Measurements from ENCODE around the gene RHBDD2.
A peak's percentile ranks its signal among the peaks of the same experiment; 100 is the strongest.
"Not testable (repeated sequence)": the region's sequence is repeated elsewhere in the genome, so short reads cannot be mapped to it uniquely, and the experiment has no call there.

The RHBDD2 gene

GRCh38 chr7:75866489-75867389, 12.1 kb upstream of the RHBDD2 start:
- peak; percentile 76 for DNase-seq (ENCODE audit: low spot score)

DNA sequence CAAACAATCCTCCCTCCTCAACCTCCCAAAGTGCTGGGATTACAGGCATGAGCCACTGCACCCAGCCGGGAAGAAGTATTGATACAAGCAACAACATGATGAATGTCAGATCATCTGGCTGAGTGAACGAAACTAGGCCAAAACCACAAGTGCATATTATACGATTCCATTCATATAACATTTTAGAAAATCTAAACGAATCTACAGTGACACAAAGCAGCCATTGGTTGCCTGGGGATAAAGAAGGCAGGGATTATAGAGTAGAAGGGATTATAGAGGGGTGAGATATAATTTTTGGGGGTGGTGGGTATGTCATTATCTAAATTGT, 11.5 kb upstream of the RHBDD2 start:
- no peak for DNase-seq (ENCODE audit: low spot score)

DNA sequence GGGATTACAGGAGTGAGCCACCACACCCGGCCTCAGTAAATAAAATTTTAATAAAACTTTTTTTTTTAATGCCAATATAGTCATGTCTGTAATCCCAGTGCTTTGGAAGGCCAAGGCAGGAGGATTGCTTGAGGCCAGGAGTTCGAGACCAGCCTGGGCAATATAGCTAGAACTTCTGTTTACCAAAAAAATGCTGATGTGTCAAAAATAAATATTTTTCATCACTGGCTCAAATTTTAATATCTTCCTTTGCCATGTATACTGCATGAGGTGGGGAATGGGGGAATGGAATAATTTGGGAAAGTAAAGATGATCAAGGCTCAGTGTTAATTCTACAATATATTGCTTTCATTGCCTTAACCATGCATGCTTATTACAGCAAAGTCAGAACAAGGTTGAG, 10.7 kb upstream of the RHBDD2 start:
- DNase-seq (ENCODE audit: low spot score): no peak

DNA sequence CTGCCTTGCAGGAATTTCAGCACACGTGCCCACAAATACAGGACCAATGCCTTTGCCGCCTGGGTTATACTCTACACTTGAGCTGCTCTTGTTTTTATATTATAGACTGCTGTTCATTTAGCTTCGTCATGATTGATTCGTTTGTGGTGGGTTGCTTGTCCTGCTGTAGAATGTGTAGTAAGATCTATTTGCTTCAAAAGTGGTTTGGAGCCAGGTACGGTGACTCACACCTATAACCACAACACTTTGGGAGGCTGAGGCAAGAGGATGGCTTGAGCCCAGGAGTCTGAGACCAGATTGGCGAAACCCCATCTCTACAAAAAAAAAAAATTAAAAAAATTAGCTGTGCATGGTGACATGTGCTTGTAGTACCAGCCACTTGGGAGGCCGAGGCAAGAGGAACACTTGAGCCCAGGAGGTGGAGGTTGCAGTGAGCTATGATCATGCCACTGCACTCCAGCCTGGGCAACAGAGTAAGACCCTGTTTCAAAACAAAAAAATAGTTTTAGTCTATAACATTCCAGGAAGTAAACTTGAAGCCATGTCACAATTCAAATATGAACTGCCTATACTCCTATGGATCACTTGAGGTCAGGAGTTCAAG, 9.0 kb upstream of the RHBDD2 start:
- DNase-seq (ENCODE audit: low spot score): no peak

DNA sequence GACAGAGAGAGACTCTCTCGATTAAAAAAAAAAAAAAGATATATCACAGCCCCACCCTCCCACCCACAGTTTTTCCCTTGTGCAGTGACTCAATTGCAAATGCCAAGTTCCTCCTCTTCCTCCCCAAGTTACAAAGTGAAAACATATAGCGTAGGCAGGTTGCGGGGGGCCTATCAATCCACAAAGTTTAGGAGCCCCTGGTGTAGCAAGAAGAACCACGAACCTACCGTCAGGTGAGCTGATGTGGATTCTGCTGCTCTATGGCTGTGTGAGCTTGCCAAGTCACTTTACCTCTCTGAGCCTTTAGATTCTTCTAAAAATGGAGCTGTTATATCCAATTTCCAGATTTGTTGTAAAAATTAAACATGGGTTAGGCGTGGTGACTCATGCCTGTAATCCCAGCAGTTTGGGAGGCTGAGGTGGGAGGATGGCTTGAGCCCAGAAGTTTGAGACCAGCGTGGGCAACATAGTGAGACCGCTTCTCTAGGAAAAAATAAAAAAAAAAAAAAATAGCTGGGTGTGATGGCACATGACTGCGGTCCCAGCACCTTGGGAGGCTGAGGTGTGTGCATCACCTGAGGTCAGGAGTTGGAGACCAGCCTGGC, 8.2 kb upstream of the RHBDD2 start:
- DNase-seq (ENCODE audit: low spot score): no peak

GRCh38 chr7:75872073-75872782, 6.6 kb upstream of the RHBDD2 start:
- DNase-seq (ENCODE audit: low spot score): peak; percentile 30

DNA sequence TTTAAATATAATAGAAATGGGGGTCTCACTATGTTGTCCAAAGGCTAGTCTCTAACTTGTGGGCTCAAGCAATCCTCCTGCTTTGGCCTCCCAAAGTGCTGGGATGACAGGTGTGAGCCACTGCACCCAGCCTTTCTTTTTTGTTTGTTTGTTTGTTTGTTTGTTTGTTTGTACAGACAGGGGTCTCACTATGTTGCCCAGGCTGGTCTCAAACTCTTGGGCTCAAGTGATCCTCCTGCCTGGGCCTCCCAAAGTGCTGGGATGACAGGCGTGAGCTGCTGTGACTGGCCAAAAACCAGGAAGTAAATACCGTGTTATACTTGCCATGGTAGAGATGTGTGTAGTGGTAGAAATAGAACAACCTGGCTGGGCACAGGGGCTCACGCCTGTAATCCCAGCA, 4.7 kb upstream of the RHBDD2 start:
- DNase-seq (ENCODE audit: low spot score): not testable (repeated sequence)

DNA sequence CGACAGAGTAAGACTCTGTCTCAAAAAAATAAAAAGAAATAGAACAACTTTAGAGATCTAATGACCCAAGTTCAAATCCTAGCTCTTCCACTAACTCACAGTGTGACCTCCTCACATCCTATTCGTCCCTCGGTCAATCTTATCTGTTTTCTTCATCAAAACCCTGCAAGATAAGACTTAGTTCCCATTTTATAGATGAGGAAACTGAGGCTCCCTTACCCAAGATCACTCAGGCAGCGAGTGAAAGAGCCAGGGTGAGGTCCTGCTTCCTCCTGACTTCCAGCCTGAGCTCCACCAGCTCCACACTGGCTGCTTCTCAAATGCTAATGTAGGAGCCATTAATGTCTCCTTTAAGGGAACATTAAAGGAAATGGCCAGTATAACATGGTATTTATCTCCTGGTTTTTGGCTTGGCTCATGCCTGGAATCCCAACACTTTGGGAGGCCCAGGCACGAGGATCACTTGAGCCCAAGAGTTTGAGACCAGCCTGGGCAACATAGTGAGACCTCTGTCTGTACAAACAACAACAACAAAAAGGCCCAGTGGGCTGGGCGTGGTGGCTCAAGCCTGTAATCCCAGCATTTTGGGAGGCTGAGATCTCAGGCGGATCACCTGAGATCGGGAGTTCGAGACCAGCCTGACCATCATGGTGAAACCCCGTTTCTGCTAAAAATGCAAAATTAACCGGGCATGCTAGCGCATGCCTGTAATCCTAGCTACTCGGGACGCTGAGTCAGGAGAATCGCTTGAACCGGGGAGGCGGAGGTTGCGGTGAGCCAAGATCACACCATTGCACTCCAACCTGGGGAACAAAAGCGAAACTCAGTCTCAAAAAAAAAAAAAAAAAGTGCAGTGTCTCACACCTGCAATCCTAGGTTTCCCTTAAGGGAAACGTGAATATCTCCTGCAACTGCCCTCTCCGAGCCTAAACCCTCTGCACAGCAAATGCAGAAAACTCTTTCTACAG, 3.4 kb upstream of the RHBDD2 start:
- DNase-seq (ENCODE audit: low spot score): no peak

DNA sequence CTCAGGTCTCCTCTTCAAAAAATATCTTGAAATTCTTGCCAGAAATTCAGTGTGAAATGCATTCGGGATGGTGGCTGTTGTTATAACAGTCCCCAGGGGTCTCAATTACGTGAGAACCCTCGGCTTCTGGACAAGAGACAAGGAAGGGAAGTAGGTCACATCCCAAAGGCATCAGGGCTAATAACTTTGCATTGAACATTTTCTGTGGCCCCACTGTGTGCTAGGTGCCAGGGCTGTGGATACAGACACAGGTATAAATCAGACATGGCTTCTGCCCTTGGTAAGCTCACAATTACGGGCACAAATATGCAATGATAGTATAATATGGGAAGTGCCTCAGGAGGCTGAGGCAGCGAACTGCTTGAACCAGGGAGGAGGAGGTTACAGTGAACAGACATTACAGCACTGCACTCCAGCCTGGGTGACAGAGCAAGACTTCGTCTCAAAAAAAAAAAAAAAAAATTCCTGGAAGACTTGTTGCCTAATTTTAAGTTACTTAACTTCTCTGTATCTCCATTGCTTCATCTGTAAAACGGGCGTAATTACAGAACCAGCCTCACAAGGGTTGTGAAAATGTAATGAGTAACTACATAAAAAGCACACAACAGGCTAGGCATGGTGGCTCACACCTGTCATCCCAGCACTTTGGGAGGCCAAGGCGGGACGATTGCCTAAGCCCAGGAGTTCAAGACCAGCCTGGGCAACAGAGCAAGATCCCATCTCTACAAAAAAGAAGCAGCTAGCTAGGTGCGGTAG, 2.5 kb upstream of the RHBDD2 start:
- no peak for DNase-seq (ENCODE audit: low spot score)

GRCh38 chr7:75878312-75878768, 494 bp upstream of the RHBDD2 start:
- DNase-seq (ENCODE audit: low spot score): no peak

DNA sequence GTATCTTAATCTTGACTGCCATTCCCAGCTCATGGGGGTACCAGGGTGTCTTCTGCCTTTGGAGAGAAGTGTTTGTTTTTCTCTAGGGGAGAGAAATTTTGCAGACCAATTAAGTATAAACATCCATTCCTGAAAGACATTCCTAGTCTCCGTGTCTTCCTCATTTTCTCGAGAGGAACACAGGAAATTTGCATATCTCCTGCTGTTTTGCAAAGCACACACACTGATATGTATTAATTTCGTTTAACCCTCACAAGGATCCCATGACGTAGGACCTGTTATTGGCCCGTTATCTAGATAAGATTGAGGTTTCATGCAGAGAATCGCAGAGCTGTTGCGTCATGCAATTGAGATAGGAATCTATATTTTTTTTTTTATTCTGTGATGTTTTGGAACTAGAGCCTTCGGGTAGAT, 944 bp downstream of the RHBDD2 start:
- no peak for DNase-seq (ENCODE audit: low spot score)

GRCh38 chr7:75880242-75880641, 1.4 kb downstream of the RHBDD2 start:
- DNase-seq (ENCODE audit: low spot score): no peak

DNA sequence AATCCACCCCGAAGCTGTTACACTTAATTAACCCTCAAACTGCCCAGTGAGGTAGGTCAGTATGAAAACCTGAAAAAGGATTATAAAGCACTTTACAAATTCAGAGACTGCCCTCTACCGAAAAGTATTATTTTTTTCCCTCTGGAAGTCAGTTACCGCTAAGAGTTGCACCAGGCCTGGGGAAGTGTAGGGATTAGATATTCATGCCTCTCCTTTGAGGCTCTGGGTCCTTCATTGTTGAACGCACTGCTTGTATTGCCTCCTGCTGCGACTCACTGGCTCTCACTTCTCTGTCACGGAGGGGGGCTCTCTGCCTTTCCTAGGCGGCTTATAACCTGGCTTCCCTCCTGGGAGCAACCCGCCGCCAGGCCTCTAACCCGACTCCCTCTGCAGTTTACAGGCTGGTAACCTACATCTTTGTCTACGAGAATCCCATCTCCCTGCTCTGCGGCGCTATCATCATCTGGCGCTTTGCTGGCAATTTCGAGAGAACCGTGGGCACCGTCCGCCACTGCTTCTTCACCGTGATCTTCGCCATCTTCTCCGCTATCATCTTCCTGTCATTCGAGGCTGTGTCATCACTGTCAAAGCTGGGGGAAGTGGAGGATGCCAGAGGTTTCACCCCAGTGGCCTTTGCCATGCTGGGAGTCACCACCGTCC, 2.7 kb downstream of the RHBDD2 start:
- DNase-seq (ENCODE audit: low spot score): no peak

DNA sequence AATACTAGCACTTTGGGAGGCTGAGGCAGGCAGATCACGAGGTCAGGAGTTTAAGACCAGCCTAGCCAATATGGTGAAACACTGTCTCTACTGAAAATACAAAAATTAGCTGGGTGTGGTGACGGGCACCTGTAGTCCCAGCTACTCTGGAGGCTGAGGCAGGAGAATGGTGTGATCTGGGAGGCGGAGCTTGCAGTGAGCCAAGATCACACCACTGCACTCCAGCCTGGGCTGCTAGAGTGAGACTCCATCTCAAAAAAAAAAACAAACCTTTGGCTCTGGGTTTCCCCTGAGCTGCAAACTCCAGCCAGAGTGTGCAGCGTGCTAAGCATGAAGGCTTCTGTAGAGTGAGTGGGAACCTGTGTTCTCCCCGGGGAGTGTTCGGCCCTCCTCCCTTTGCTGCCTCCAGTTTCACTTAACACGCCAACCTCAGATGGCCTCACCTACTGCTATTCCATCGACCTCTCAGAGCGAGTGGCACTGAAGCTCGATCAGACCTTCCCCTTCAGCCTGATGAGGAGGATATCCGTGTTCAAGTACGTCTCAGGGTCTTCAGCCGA, 4.5 kb downstream of the RHBDD2 start:
- not testable (repeated sequence) for DNase-seq (ENCODE audit: low spot score)

DNA sequence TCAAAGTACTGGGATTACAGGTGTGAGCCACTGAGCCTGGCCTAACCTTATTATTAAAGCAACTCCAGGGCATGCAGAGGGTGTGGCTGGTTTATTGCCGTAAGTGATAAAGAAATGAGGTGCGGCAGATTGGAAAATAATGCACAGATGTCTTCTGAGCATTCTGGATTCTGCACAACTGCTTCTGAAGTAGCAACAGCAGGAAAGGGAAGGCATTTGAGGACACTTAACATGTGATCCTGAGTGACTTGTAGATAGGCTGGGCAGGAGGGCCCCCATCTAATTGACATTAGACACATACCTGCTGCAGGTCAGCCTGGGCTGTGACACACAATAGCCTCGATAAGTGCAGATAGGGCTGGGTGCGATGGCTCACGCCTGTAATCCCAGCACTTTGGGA, 5.6 kb downstream of the RHBDD2 start:
- DNase-seq (ENCODE audit: low spot score): no peak

- no peak for DNase-seq (ENCODE audit: low spot score)
Observed at GRCh38 chr7:75885036-75885435, 6.2 kb downstream of the RHBDD2 start.

GRCh38 chr7:75887669-75888369, 9.0 kb downstream of the RHBDD2 start:
- no peak for DNase-seq (ENCODE audit: low spot score)

DNA sequence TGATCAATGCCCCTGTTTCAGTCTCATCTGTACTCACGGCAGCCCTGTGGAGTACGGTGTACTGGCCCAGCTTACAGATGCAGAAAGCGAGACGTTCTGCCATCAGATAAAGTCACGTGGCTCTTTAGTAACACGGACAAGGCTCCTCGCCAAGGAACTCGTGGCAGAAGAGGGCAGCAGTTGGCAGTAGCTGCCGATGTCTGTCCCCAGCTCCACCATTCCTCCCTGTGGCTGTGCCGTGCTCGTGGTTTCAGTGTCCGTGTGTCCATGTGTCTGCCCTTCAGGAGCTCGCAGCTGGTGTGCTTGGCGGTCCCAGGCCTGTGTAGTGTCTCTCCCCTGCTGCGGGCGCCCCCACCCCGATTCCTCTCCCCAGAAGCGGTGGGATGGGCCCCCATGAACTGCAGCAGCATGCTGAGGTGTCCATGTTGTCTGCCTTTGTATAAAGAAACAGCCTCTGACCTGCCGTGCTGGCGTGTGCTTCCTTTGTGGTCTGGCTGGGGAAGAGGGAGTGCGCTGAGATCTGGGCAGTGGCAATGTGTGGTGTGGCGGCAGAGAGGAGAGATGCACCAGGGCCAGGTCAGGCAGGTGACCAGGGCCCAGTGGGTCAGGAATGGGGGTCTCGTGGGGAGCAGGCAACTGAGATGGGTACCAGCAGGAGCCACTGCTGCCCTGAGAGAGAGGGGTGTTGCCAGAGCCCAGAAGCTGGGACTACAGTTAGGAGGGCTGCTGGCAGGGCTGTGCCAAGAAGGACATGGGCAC, 9.8 kb downstream of the RHBDD2 start:
- no peak for DNase-seq (ENCODE audit: low spot score)
